WTC11 (cell line): ENCODE measurements around the gene TNFAIP8L3. TPM values are rescaled to one million over a fixed set of nuclear protein-coding genes. Genes with fewer than 3 reads are reported as not detected.

Experiments used
- ATAC-seq: fragments of 200-7000 bp; cut with Tn5 transposase; 2 replicates; pipeline ENCODE4 v1.10.0; 2021; ENCODE audit warnings: mild to moderate bottlenecking, moderate library complexity
- CTCF ChIA-PET: fragments of 300-600 bp; sonication (Branson Sonifier 250); formaldehyde crosslinking; loops from one replicate; lab custom pipeline; 2021; ENCODE audit warnings: antibody characterized with exemption; lab: Charles Lee
- POLR2A ChIA-PET: fragments of 350-600 bp; sonication (Branson Sonifier 250); formaldehyde crosslinking; loops from one replicate; lab custom pipeline; 2021; ENCODE audit warnings: antibody characterized with exemption; lab: Charles Lee
- DNase-seq: peaks from one replicate; pipeline ENCODE4 v3.0.0; 2021; ENCODE audit warnings: low spot score
- H3K27ac Mint-ChIP-seq: 2 replicates; pipeline ENCODE4 v1.8.0; 2021; ENCODE audit warnings: mixed read lengths
- H3K27me3 Mint-ChIP-seq: 2 replicates; pipeline ENCODE4 v1.8.0; 2021; ENCODE audit warnings: low read depth, mild to moderate bottlenecking, moderate library complexity, mixed read lengths
- H3K36me3 Mint-ChIP-seq: 2 replicates; pipeline ENCODE4 v1.8.0; 2021; ENCODE audit warnings: mixed read lengths
- H3K4me1 Mint-ChIP-seq: 2 replicates; pipeline ENCODE4 v1.8.0; 2022; ENCODE audit warnings: mixed read lengths
- H3K4me3 Mint-ChIP-seq: 2 replicates; pipeline ENCODE4 v1.8.0; 2021; ENCODE audit warnings: mild to moderate bottlenecking, moderate library complexity, mixed read lengths
- H3K9me3 Mint-ChIP-seq: 2 replicates; pipeline ENCODE4 v1.8.0; 2021; ENCODE audit warnings: mixed read lengths
- AFF4 ChIP-seq: sonication (generic); formaldehyde crosslinking; IDR thresholded peaks from 2 replicates; pipeline ENCODE4 v1.8.1; 2023; ENCODE audit warnings: mild to moderate bottlenecking, missing genetic modification reagents, borderline replicate concordance
- ARID4B ChIP-seq: sonication (generic); formaldehyde crosslinking; IDR thresholded peaks from 2 replicates; pipeline ENCODE4 v1.8.0; 2023; ENCODE audit warnings: missing genetic modification reagents, mild to moderate bottlenecking, borderline replicate concordance
- E2F4 ChIP-seq: sonication (generic); formaldehyde crosslinking; IDR thresholded peaks from 2 replicates; pipeline ENCODE4 v1.8.1; 2022; ENCODE audit warnings: low read depth, mild to moderate bottlenecking, moderate library complexity, missing genetic modification reagents, borderline replicate concordance
- ELF4 ChIP-seq: sonication (generic); formaldehyde crosslinking; IDR thresholded peaks from 2 replicates; pipeline ENCODE4 v1.8.1; 2022; ENCODE audit warnings: low read depth, mild to moderate bottlenecking, moderate library complexity, missing genetic modification reagents
- EMX1 ChIP-seq: fragments of 250-450 bp; sonication (Bioruptor Pico); IDR thresholded peaks from 2 replicates; pipeline ENCODE4 v1.8.0; 2021; ENCODE audit warnings: mild to moderate bottlenecking
- FOXJ3 ChIP-seq: sonication (generic); formaldehyde crosslinking; IDR thresholded peaks from 2 replicates; pipeline ENCODE4 v1.9.0; 2021; ENCODE audit warnings: missing genetic modification reagents, mild to moderate bottlenecking, borderline replicate concordance
- FOXK1 ChIP-seq: sonication (generic); formaldehyde crosslinking; IDR thresholded peaks from 2 replicates; pipeline ENCODE4 v1.8.0; 2022; ENCODE audit warnings: mild to moderate bottlenecking, moderate library complexity, missing genetic modification reagents
- FOXP4 ChIP-seq: sonication (generic); formaldehyde crosslinking; IDR thresholded peaks from 2 replicates; pipeline ENCODE4 v1.8.0; 2022; ENCODE audit warnings: mild to moderate bottlenecking, missing genetic modification reagents
- GABPB1 ChIP-seq: sonication (generic); formaldehyde crosslinking; IDR thresholded peaks from 2 replicates; pipeline ENCODE4 v1.8.1; 2023; ENCODE audit warnings: mild to moderate bottlenecking, missing genetic modification reagents
- GRHL2 ChIP-seq: fragments of 250-450 bp; sonication (Bioruptor Pico); IDR thresholded peaks from 2 replicates; pipeline ENCODE4 v1.8.0; 2022; ENCODE audit warnings: mild to moderate bottlenecking, moderate library complexity; ENCODE audit not compliant: insufficient replicate concordance, severe bottlenecking
- JAZF1 ChIP-seq: fragments of 250-450 bp; sonication (Bioruptor Pico); IDR thresholded peaks from 2 replicates; pipeline ENCODE4 v1.9.0; 2021; ENCODE audit warnings: moderate library complexity, mild to moderate bottlenecking, inconsistent platforms
- JUN ChIP-seq: sonication (generic); formaldehyde crosslinking; IDR thresholded peaks from 2 replicates; pipeline ENCODE4 v1.8.0; 2023; ENCODE audit warnings: mild to moderate bottlenecking, missing genetic modification reagents
- NFYB ChIP-seq: sonication (generic); formaldehyde crosslinking; conservative IDR thresholded peaks from 2 replicates; pipeline ENCODE4 v1.8.0; 2022; ENCODE audit warnings: low read depth, missing genetic modification reagents
- NR3C1 ChIP-seq: sonication (generic); formaldehyde crosslinking; conservative IDR thresholded peaks from 2 replicates; pipeline ENCODE4 v1.8.1; 2023; ENCODE audit warnings: low read depth, mild to moderate bottlenecking, missing genetic modification reagents
- PRRX2 ChIP-seq: fragments of 250-450 bp; sonication (Bioruptor Pico); IDR thresholded peaks from 2 replicates; pipeline ENCODE4 v1.8.0; 2021; ENCODE audit warnings: mild to moderate bottlenecking
- SP1 ChIP-seq: sonication (generic); formaldehyde crosslinking; conservative IDR thresholded peaks from 2 replicates; pipeline ENCODE4 v1.8.1; 2022; ENCODE audit warnings: missing genetic modification reagents
- TEAD4 ChIP-seq: sonication (generic); formaldehyde crosslinking; IDR thresholded peaks from 2 replicates; pipeline ENCODE4 v1.8.0; 2022; ENCODE audit warnings: mild to moderate bottlenecking, missing genetic modification reagents
- ZBTB21 ChIP-seq: sonication (generic); formaldehyde crosslinking; IDR thresholded peaks from 2 replicates; pipeline ENCODE4 v1.8.1; 2023; ENCODE audit warnings: mild to moderate bottlenecking, missing genetic modification reagents, borderline replicate concordance
- ZNF219 ChIP-seq: sonication (generic); formaldehyde crosslinking; IDR thresholded peaks from 2 replicates; pipeline ENCODE4 v1.8.0; 2023; ENCODE audit warnings: missing genetic modification reagents, mild to moderate bottlenecking, borderline replicate concordance
- ZNF317 ChIP-seq: sonication (generic); formaldehyde crosslinking; IDR thresholded peaks from 2 replicates; pipeline ENCODE4 v1.8.1; 2023; ENCODE audit warnings: low read depth, mild to moderate bottlenecking, moderate library complexity, missing genetic modification reagents, borderline replicate concordance
- ZNF396 ChIP-seq: fragments of 250-450 bp; sonication (Bioruptor Pico); IDR thresholded peaks from 2 replicates; pipeline ENCODE4 v1.8.0; 2021; ENCODE audit warnings: mild to moderate bottlenecking, moderate library complexity, borderline replicate concordance
- ZNF423 ChIP-seq: fragments of 250-450 bp; sonication (Bioruptor Pico); IDR thresholded peaks from 2 replicates; pipeline ENCODE4 v2.1.2; 2022; ENCODE audit warnings: mild to moderate bottlenecking, moderate library complexity
- ZNF512 ChIP-seq: sonication (generic); formaldehyde crosslinking; IDR thresholded peaks from 2 replicates; pipeline ENCODE4 v1.8.1; 2022; ENCODE audit warnings: missing genetic modification reagents, borderline replicate concordance
- total RNA-seq: library from RNA; stranded (reverse); gene quantifications from 3 replicates; pipeline ENCODE4 v1.2.3, GENCODE V29; 2021

The TNFAIP8L3 gene
- total RNA-seq, 1 experiment from 2014 or later, result 0.39 TPM

GRCh38 chr15:51104512-51104911, 9.8 kb upstream of the TNFAIP8L3 start:
- Mint-ChIP-seq H3K9me3 (no peaks in the 10 kb centered on the region), H3K36me3 (no peaks in the 10 kb centered on the region), H3K4me1 (peaks cover 12% of the 10 kb centered on the region), H3K27me3 (peaks cover 3% of the 10 kb centered on the region; the same call in 1 of the 2 replicates), H3K4me3 (no peak overlapping the region), H3K27ac (no peak overlapping the region)
- TF ChIP-seq E2F4 (CRISPR knock-in tag) (no peak), NFYB (CRISPR knock-in tag) (no peak), FOXP4 (CRISPR knock-in tag) (no peak), PRRX2 (CRISPR knock-in tag) (no peak), ZNF423 (no peak), ZNF317 (CRISPR knock-in tag) (no peak), NR3C1 (CRISPR knock-in tag) (no peak), GABPB1 (no peak)
- ChIA-PET POLR2A (no interaction called here), CTCF (interaction anchor here (0.9 kb wide), 1 partner anchor 28 kb away, joined by 3 read pairs; no protein-coding TSS in a partner anchor)
- ATAC-seq, result no peak; the same call in 1 of the 2 replicates
- no peak for DNase-seq

- H3K4me3 Mint-ChIP-seq, result no peak overlapping the region
- ChIA-PET POLR2A (no interaction called here), CTCF (no interaction called here)
- H3K36me3 Mint-ChIP-seq, result no peaks in the 10 kb centered on the region
- ATAC-seq, result no peak
- no peaks in the 10 kb centered on the region for H3K9me3 Mint-ChIP-seq
- H3K27me3 Mint-ChIP-seq, result peaks cover 3% of the 10 kb centered on the region; the same call in 1 of the 2 replicates
- TF ChIP-seq NFYB (CRISPR knock-in tag) (no peak), FOXK1 (no peak), ZNF317 (CRISPR knock-in tag) (no peak), SP1 (CRISPR knock-in tag) (no peak), AFF4 (CRISPR knock-in tag) (no peak), ELF4 (CRISPR knock-in tag) (no peak), ZNF512 (CRISPR knock-in tag) (no peak), ZBTB21 (CRISPR knock-in tag) (no peak), EMX1 (CRISPR knock-in tag) (no peak), JUN (CRISPR knock-in tag) (no peak), PRRX2 (CRISPR knock-in tag) (no peak), ZNF219 (CRISPR knock-in tag) (no peak), FOXJ3 (CRISPR knock-in tag) (no peak), GRHL2 (no peak), ZNF396 (CRISPR knock-in tag) (no peak), TEAD4 (CRISPR knock-in tag) (no peak), ARID4B (no peak), JAZF1 (no peak)
- TF ChIP-seq, all 79 proteins: peak for 0
- Mint-ChIP-seq H3K4me1 (peaks cover 12% of the 10 kb centered on the region), H3K27ac (no peak overlapping the region)
- no peak for DNase-seq
Observed at GRCh38 chr15:51103330-51103729, 8.6 kb upstream of the TNFAIP8L3 start.
